ENCODE measurements around the gene CEP85.

DNA sequence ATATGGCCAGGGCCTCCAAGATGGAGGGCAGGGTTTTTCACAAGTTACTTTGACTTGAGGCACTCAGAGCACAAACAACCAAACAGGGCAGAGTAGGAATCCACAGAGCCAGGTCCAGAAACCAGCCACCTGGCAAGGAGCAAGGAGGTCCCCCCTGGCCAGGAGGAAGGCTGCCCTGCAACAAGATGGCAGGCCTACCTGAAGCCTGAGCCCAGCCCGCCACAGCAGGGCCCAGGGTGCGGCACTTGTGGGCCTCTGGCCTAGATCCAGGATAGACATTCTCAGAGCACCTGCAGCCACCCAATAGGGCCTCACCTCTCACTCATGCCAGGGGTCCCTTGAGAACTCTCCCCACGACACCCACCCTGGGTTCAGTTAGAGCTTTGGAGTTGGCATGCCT, 57.4 kb downstream of the CEP85 start:
- TF ChIP-seq CTCF (IDR thresholded peaks at IDR 0.05), result no peak
- no peak for TF ChIP-seq POLR2A (IDR thresholded peaks at IDR 0.05)
